Astrocyte (in vitro differentiated cells and primary cell): ENCODE data around the gene SENP3. TPM values are rescaled to one million over a fixed set of nuclear protein-coding genes. Genes with fewer than 3 reads are reported as not detected.

ENCODE experiments used
- DNase-seq: peaks from one replicate; pipeline ENCODE4 v3.0.0-alpha.2; 2010; ENCODE audit warnings: low read depth
- FAIRE-seq: peaks from 2 replicates; lab custom pipeline; 2011; peaks lifted over from hg19 to GRCh38; lab: Jason Lieb, UNC
- H2AFZ ChIP-seq: 2 replicates; pipeline ENCODE4 v1.6.0; 2012; ENCODE audit warnings: low read depth, low read length, inconsistent platforms
- H3K27ac ChIP-seq: 2 replicates; pipeline ENCODE4 v1.5.1; 2011; ENCODE audit warnings: low read depth, low read length, inconsistent platforms
- H3K27me3 ChIP-seq: 2 replicates; pipeline ENCODE4 v1.6.0; 2011; ENCODE audit warnings: low read length, inconsistent platforms; ENCODE audit not compliant: insufficient read depth
- H3K36me3 ChIP-seq: 2 replicates; pipeline ENCODE4 v1.5.1; 2011; ENCODE audit warnings: low read length, inconsistent platforms; ENCODE audit not compliant: insufficient read depth
- H3K4me1 ChIP-seq: 2 replicates; pipeline ENCODE4 v1.5.1; 2011; ENCODE audit warnings: low read length, inconsistent platforms; ENCODE audit not compliant: insufficient read depth
- H3K4me2 ChIP-seq: 2 replicates; pipeline ENCODE4 v1.6.0; 2012; ENCODE audit warnings: low read length, inconsistent platforms
- H3K4me3 ChIP-seq: 2 replicates; pipeline ENCODE4 v1.5.1; 2011; ENCODE audit warnings: low read depth, mild to moderate bottlenecking, low read length, inconsistent platforms; ENCODE audit not compliant: insufficient read depth
- H3K79me2 ChIP-seq: 2 replicates; pipeline ENCODE4 v1.6.0; 2012; ENCODE audit warnings: mild to moderate bottlenecking, low read length, inconsistent platforms; ENCODE audit not compliant: insufficient read depth
- H3K9ac ChIP-seq: 2 replicates; pipeline ENCODE4 v1.6.0; 2012; ENCODE audit warnings: mild to moderate bottlenecking, low read length, inconsistent platforms
- H3K9me3 ChIP-seq: 2 replicates; pipeline ENCODE4 v1.5.1; 2012; ENCODE audit warnings: low read depth, mild to moderate bottlenecking, low read length, inconsistent platforms; ENCODE audit not compliant: insufficient read depth
- H4K20me1 ChIP-seq: 2 replicates; pipeline ENCODE4 v1.6.0; 2012; ENCODE audit warnings: low read length, inconsistent platforms; ENCODE audit not compliant: insufficient read depth
- H3K27ac Mint-ChIP-seq: one replicate; pipeline ENCODE4 v1.8.0; 2021; ENCODE audit warnings: mild to moderate bottlenecking, mixed read lengths; ENCODE audit not compliant: unreplicated experiment
- H3K27me3 Mint-ChIP-seq: one replicate; pipeline ENCODE4 v1.8.0; 2021; ENCODE audit warnings: low read depth, mixed read lengths; ENCODE audit not compliant: unreplicated experiment
- H3K36me3 Mint-ChIP-seq: one replicate; pipeline ENCODE4 v1.8.0; 2021; ENCODE audit warnings: low read depth, mixed read lengths; ENCODE audit not compliant: unreplicated experiment
- H3K4me1 Mint-ChIP-seq: one replicate; pipeline ENCODE4 v1.8.0; 2021; ENCODE audit warnings: low read depth, mixed read lengths; ENCODE audit not compliant: unreplicated experiment
- H3K4me3 Mint-ChIP-seq: one replicate; pipeline ENCODE4 v1.8.0; 2021; ENCODE audit warnings: mild to moderate bottlenecking, moderate library complexity, mixed read lengths; ENCODE audit not compliant: unreplicated experiment
- H3K9me3 Mint-ChIP-seq: one replicate; pipeline ENCODE4 v1.8.0; 2021; ENCODE audit warnings: mild to moderate bottlenecking, mixed read lengths; ENCODE audit not compliant: unreplicated experiment
- CTCF ChIP-seq: IDR thresholded peaks from 2 replicates; pipeline ENCODE4 v1.5.1; 2011; ENCODE audit warnings: low read depth, mild to moderate bottlenecking, inconsistent platforms, low read length, moderate library complexity; ENCODE audit not compliant: insufficient read depth
- EZH2 ChIP-seq: IDR thresholded peaks from 2 replicates; pipeline ENCODE4 v1.6.1; 2012; ENCODE audit warnings: mild to moderate bottlenecking, low read length, inconsistent platforms; ENCODE audit not compliant: insufficient read depth
- total RNA-seq: library from RNA; stranded (reverse); gene quantifications from 2 replicates; pipeline ENCODE4 v1.2.1, GENCODE V29; 2021

SENP3 gene
- total RNA-seq, 1 donor from 2014 or later, result 51.4 TPM

GRCh38 chr17:7557775-7558543 is 3.8 kb upstream of the SENP3 start:
- Histone ChIP-seq H3K9ac (peak overlapping the region; percentile 28), H4K20me1 (no peaks in the 10 kb centered on the region), H3K27ac (no peak overlapping the region), H3K27me3 (no peaks in the 10 kb centered on the region), H3K4me1 (peaks cover 22% of the 10 kb centered on the region), H3K4me2 (peak overlapping the region; percentile 59), H3K79me2 (peaks cover 12% of the 10 kb centered on the region), H3K36me3 (no peaks in the 10 kb centered on the region), H3K9me3 (no peaks in the 10 kb centered on the region), H2AFZ (peak overlapping the region; percentile 64), H3K4me3 (no peak overlapping the region)
- no peak for TF ChIP-seq EZH2
- no peak for TF ChIP-seq CTCF
- peak overlapping the region; percentile 40 for H3K4me3 Mint-ChIP-seq
- H3K27me3 Mint-ChIP-seq, result peaks cover 6% of the 10 kb centered on the region
- DNase-seq, result peak; percentile 59
- no peaks in the 10 kb centered on the region for H3K36me3 Mint-ChIP-seq
- FAIRE-seq, result no peak
- H3K9me3 Mint-ChIP-seq, result no peaks in the 10 kb centered on the region
- H3K4me1 Mint-ChIP-seq, result peaks cover 17% of the 10 kb centered on the region
- H3K27ac Mint-ChIP-seq, result no peak overlapping the region

- TF ChIP-seq EZH2 (no peak), CTCF (no peak)
These were observed 3.0 kb upstream of the SENP3 start, which contains the start of gene TNFSF13 for GRCh38 chr17:7558544-7559319. TNFSF13 (plus strand) TSS chr17:7558750; CDS start chr17:7559040, 290 bp downstream.

More at GRCh38 chr17:7558544-7559319, 3.0 kb upstream of the SENP3 start, which contains the start of gene TNFSF13:
- Histone ChIP-seq H3K9ac (peak within 1 kb of the TSS; percentile 28), H3K4me1 (peaks cover 25% of the 10 kb centered on the region), H3K9me3 (no peaks in the 10 kb centered on the region), H3K4me2 (peak within 1 kb of the TSS; percentile 59), H2AFZ (peak within 1 kb of the TSS; percentile 64), H3K36me3 (no peaks in the 10 kb centered on the region), H3K27ac (no peak within 1 kb of the TSS), H4K20me1 (peaks cover under 1% of the 10 kb centered on the region), H3K4me3 (no peak within 1 kb of the TSS), H3K79me2 (peaks cover 20% of the 10 kb centered on the region), H3K27me3 (no peaks in the 10 kb centered on the region)
- no peaks in the 10 kb centered on the region for H3K9me3 Mint-ChIP-seq
- peak within 1 kb of the TSS; percentile 53 for H3K27ac Mint-ChIP-seq
- FAIRE-seq, result no peak
- H3K4me1 Mint-ChIP-seq, result peaks cover 17% of the 10 kb centered on the region
- H3K4me3 Mint-ChIP-seq, result peak within 1 kb of the TSS; percentile 62
- no peaks in the 10 kb centered on the region for H3K36me3 Mint-ChIP-seq
- no peaks in the 10 kb centered on the region for H3K27me3 Mint-ChIP-seq
- DNase-seq, result no peak
